ENCODE measurements around the gene UXS1. TPM values are rescaled to one million over a fixed set of nuclear protein-coding genes. Genes with fewer than 3 reads are reported as not detected.

Gene UXS1
- total and polyA plus RNA-seq, 2 of the 8 experiments (the other 6 are each of a cell fraction or from before 2014, with no cell fraction given): 44.5 to 63.4 TPM

GRCh38 chr2:106099691-106100090 is 94.4 kb downstream of the UXS1 start (continued):
- no peak for TF ChIP-seq CHD7 (IDR thresholded peaks at IDR 0.05; ENCODE audit: insufficient replicate concordance, low read length)
- TF ChIP-seq KDM5A (IDR thresholded peaks at IDR 0.05; ENCODE audit: low read length): no peak
- TF ChIP-seq MAX (IDR thresholded peaks at IDR 0.05): no peak
- TF ChIP-seq SIN3A (conservative IDR thresholded peaks at IDR 0.05 in 1 of 2, IDR thresholded peaks at IDR 0.05 in 1 of 2; ENCODE audit: low read depth in 1 of 2, low read length in 2 of 2): no peak
- TF ChIP-seq TAF1 (IDR thresholded peaks at IDR 0.05; ENCODE audit: low read depth, low read length): no peak
- TF ChIP-seq FOSL1 (IDR thresholded peaks at IDR 0.05; ENCODE audit: insufficient read depth, low read depth, low read length): no peak
- TF ChIP-seq JUN (IDR thresholded peaks at IDR 0.05; ENCODE audit: low read depth, low read length): no peak
- no peak for TF ChIP-seq RXRA (IDR thresholded peaks at IDR 0.05; ENCODE audit: insufficient read depth, low read depth, low read length)
- TF ChIP-seq HDAC2 (IDR thresholded peaks at IDR 0.05; ENCODE audit: borderline replicate concordance in 1 of 2, low read depth in 2 of 2, low read length in 2 of 2): no peak
- no peak for TF ChIP-seq CBX5 (IDR thresholded peaks at IDR 0.05; ENCODE audit: low read depth, low read length)
- no peak for TF ChIP-seq SRF (IDR thresholded peaks at IDR 0.05; ENCODE audit: low read depth, low read length)

Measured in H1 (cell line).